Pancreas (tissue), 10 donors: ENCODE measurements around the gene COL4A1. TPM values are rescaled to one million over a fixed set of nuclear protein-coding genes. Genes with fewer than 3 reads are reported as not detected.

Experiments
- ATAC-seq, 4 donors: fragments of 200-7000 bp; cut with Tn5 transposase; one replicate each; pipeline versions ENCODE4 v1.8.0 to v1.9.1; 2020; ENCODE audit warnings: mild to moderate bottlenecking in 4 of 4, moderate library complexity in 4 of 4
- DNase-seq, 6 donors: peaks; one replicate each; pipeline ENCODE4 v3.0.0-alpha.2; 2020
- FAIRE-seq: peaks from 2 replicates; lab custom pipeline; 2012; peaks lifted over from hg19 to GRCh38; lab: Jason Lieb, UNC
- H3K27ac ChIP-seq, 4 donors: fragments of 200-600 bp; sonication (generic); 1 replicate in 3 of 4; 2 replicates in 1 of 4; pipeline versions ENCODE4 v1.5.0 to v1.8.0; 2020
- H3K27me3 ChIP-seq, 4 donors: fragments of 200-600 bp; one replicate each; pipeline ENCODE4 v1.8.0; 2021
- H3K36me3 ChIP-seq, 3 donors: fragments of 200-600 bp; sonication (generic) in 1 of 3; one replicate each; pipeline versions ENCODE4 v1.5.0 to v1.8.0; 2020 to 2021
- H3K4me1 ChIP-seq, 3 donors: fragments of 200-600 bp; one replicate each; pipeline ENCODE4 v1.8.0; 2021
- H3K4me3 ChIP-seq, 4 donors: fragments of 200-600 bp; sonication (generic) in 2 of 4; one replicate each; pipeline versions ENCODE4 v1.5.0 to v1.8.0; 2020 to 2021
- H3K9me3 ChIP-seq, 4 donors: fragments of 200-600 bp; one replicate each; pipeline ENCODE4 v1.8.0; 2021
- WGBS, 2 donors: extraction: QIAGEN DNeasy Blood & Tissue Kit; methylation state at CpG; one replicate each; pipeline ENCODE4 v1.1.7; 2013; 5-methylcytosine and 5-hydroxymethylcytosine counted together
- intact Hi-C, 3 donors: fragments of 100-400 bp; cut with DNase I; formaldehyde crosslinking; loops; one replicate each; pipeline versions ENCODE4 v1.11.1 to v1.14.2; 2022
- polyA plus RNA-seq, 2 donors: library from polyadenylated mRNA; stranded (reverse); fragments of 200-250 nt; gene quantifications; one replicate each; pipeline ENCODE4 v1.2.3, GENCODE V29; 2013
- total RNA-seq, 6 donors: library from RNA; stranded (reverse); fragmentation: NEBNext Ultra II Directional in 4 of 6; extraction: Animal tissue kit (Norgen Biotek cat#: 25700) in 4 of 6; gene quantifications; one replicate each; pipeline versions ENCODE4 v1.2.1 to v1.2.4, GENCODE V29; 2021 to 2023
- TF ChIP-seq, protein P1 (sequence below), 4 donors: fragments of 200-600 bp; sonication (generic) in 3 of 4; IDR thresholded peaks; one replicate each; pipeline versions ENCODE4 v1.5.0 to v1.8.0; 2021; ENCODE audit warnings: antibody characterized with exemption in 4 of 4
- donor health status: healthy with polysubstance abuse.
- donor health status: DM: no; HTN: no; CAD: no; lungs with moderate emphysema.
- donor health status: DM: no; HTN: no; CAD: no.
- donor health status: control.
- donor health status: control.
- donor health status: Bipolar disorder and iron deficiency.
- donor health status: DM: yes; HTN: yes; CAD: no.
- donor health status: DM: no; HTN: no; CAD: no.
- donor health status: DM: no; HTN: no; CAD: no.
- donor health status: DM: yes; HTN: yes; CAD: no.

COL4A1 gene
- total and polyA plus RNA-seq, 8 donors, result 20.7 to 167 (median 35.6) TPM

DNA sequence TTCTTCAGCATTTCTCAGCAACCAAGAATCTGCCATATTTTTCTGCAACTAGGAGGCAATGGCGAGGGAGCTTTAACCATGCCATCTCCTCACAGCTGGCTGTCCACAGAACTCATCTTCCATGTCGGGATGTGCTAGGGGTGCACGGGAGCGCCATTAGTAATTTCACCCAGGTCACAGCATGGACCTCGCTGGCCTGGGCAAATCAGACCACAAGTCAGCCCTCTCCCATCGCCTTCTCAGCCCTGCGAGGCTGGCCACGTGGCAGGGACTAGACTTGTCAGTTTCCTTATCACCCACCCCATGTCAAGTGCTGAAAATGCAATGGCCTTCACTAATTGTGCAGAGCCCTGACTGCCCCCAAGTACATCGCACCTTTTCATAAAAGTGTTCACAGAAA is 15.7 kb downstream of the COL4A1 start:
- Histone ChIP-seq H3K4me3 (no peak overlapping the region), H3K36me3 (no peaks in the 10 kb centered on the region), H3K27me3 (no peaks in the 10 kb centered on the region), H3K27ac (no peak overlapping the region), H3K9me3 (no peaks in the 10 kb centered on the region), H3K4me1 (no peaks in the 10 kb centered on the region)
- no peak for DNase-seq
- WGBS, 2 donors, result 76 to 88% methylated on average over 9 of the region's 9 CpGs
- FAIRE-seq, result no peak
- intact Hi-C loops, result no loop called here
- ATAC-seq, result no peak
- TF ChIP-seq, protein P1, sequence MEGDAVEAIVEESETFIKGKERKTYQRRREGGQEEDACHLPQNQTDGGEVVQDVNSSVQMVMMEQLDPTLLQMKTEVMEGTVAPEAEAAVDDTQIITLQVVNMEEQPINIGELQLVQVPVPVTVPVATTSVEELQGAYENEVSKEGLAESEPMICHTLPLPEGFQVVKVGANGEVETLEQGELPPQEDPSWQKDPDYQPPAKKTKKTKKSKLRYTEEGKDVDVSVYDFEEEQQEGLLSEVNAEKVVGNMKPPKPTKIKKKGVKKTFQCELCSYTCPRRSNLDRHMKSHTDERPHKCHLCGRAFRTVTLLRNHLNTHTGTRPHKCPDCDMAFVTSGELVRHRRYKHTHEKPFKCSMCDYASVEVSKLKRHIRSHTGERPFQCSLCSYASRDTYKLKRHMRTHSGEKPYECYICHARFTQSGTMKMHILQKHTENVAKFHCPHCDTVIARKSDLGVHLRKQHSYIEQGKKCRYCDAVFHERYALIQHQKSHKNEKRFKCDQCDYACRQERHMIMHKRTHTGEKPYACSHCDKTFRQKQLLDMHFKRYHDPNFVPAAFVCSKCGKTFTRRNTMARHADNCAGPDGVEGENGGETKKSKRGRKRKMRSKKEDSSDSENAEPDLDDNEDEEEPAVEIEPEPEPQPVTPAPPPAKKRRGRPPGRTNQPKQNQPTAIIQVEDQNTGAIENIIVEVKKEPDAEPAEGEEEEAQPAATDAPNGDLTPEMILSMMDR (IDR thresholded peaks at IDR 0.05), result no peak

DNA sequence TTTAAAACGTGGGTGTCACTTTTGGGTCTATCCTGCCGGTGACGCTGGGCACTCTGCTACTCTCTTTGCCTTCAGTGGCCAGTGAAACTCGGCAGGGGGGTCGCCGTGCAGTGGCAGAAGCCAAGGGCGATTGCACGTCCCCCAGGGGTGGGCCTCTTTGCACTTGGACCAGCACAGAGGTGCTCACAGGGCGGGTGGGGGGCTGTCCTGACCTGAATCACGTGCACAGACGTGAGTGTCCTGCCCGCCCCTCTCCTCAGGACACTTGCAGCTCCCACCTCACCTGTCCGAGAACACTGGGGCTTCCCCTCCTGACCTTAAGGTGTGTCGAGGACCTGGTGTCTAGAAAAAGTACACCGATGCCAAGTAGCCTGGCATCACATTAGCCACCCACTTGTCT is 16.1 kb downstream of the COL4A1 start:
- H3K4me1 ChIP-seq, result no peaks in the 10 kb centered on the region
- DNase-seq, result no peak
- intact Hi-C loops, result no loop called here
- H3K27ac ChIP-seq, result no peak overlapping the region
- no peaks in the 10 kb centered on the region for H3K36me3 ChIP-seq
- no peak for ATAC-seq
- H3K27me3 ChIP-seq, result no peaks in the 10 kb centered on the region
- WGBS, 2 donors, result 58 to 60% methylated on average over 15 of the region's 15 CpGs
- H3K9me3 ChIP-seq, result no peaks in the 10 kb centered on the region
- no peak overlapping the region for H3K4me3 ChIP-seq
- FAIRE-seq, result no peak
- TF ChIP-seq, protein P1 (IDR thresholded peaks at IDR 0.05), result no peak

DNA sequence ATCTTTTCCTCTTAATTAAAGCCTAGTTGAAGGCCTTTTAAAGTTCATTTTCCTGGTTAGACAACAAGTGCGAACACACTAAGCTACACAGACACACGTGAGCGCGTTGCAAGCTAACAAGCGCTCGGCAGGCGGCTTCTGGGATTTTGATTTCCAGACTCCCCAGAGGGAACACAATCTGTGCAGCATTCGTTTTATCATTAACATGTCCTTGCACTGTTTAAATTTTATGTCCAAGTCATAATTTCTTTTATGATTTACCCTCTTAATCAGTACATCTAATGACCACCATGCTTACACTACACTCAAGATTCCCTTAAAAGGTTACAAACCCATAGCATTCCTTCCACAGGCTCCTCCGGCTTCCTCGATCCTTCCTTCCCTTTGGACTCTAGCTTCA is 16.8 kb downstream of the COL4A1 start:
- FAIRE-seq (no peak), ATAC-seq (no peak), DNase-seq (no peak)
- H3K4me3 ChIP-seq, result no peak overlapping the region
- H3K36me3 ChIP-seq, result no peaks in the 10 kb centered on the region
- no peaks in the 10 kb centered on the region for H3K27me3 ChIP-seq
- 77 to 86% methylated on average over 10 of the region's 10 CpGs for WGBS, 2 donors
- H3K9me3 ChIP-seq, result no peaks in the 10 kb centered on the region
- intact Hi-C loops, result no loop called here
- H3K4me1 ChIP-seq, result no peaks in the 10 kb centered on the region
- no peak overlapping the region for H3K27ac ChIP-seq
- TF ChIP-seq, protein P1 (IDR thresholded peaks at IDR 0.05), result no peak

DNA sequence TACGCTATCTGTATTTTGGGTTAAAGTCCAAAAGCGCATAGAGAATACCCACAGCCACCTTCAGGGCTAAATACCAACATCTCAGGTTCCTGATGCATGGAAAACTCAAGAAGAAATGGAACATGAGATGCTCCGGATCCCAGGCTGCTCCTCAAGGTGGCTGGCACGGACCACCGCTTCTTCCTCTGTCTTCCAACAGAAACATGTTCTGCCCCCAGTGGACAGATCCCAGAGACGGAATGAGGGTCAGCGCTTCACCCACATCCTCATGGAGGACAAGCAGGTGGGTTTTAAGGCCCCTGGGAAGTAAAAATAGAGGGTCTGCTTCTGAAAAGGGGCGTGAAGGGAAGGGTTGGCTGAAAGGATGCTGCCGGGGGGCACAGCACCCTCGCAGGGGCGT is 17.3 kb downstream of the COL4A1 start:
- 75 to 86% methylated on average over 11 of the region's 11 CpGs for WGBS, 2 donors
- Histone ChIP-seq H3K9me3 (no peaks in the 10 kb centered on the region), H3K4me1 (no peaks in the 10 kb centered on the region), H3K4me3 (no peak overlapping the region), H3K27me3 (no peaks in the 10 kb centered on the region), H3K36me3 (no peaks in the 10 kb centered on the region), H3K27ac (no peak overlapping the region)
- DNase-seq (no peak), FAIRE-seq (no peak), ATAC-seq (no peak)
- intact Hi-C loops, result no loop called here
- TF ChIP-seq, protein P1 (IDR thresholded peaks at IDR 0.05), result no peak

DNA sequence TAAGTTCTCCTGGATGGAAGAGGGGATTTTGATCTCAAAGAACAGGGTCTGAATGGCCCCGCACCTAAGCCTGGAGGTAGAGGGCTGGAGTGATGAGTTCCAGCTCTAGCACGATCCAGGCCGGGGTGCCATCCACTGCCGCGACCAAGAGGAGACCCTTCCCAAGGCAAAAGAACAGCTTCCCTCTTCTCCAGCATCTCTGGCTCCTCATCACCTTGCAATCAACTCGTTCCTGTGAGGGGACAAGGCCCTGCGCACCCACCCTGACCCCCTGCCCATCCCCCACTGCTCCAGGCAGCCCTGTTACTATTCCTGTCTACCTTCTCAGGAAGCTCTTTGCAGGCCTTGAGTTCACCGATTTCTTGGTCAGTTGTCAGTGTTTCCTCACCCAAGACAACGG is 17.8 kb downstream of the COL4A1 start:
- intact Hi-C loops, result no loop called here
- FAIRE-seq (no peak), ATAC-seq (no peak), DNase-seq (no peak)
- H3K4me1 ChIP-seq, result no peaks in the 10 kb centered on the region
- no peaks in the 10 kb centered on the region for H3K36me3 ChIP-seq
- WGBS, 2 donors, result 78 to 88% methylated on average over 9 of the region's 9 CpGs
- no peaks in the 10 kb centered on the region for H3K27me3 ChIP-seq
- H3K27ac ChIP-seq, result no peak overlapping the region
- H3K9me3 ChIP-seq, result no peaks in the 10 kb centered on the region
- H3K4me3 ChIP-seq, result no peak overlapping the region
- TF ChIP-seq, protein P1 (IDR thresholded peaks at IDR 0.05), result no peak
